SJCRH30 (cell line): ENCODE data around the gene FHIT. TPM values are rescaled to one million over a fixed set of nuclear protein-coding genes. Genes with fewer than 3 reads are reported as not detected.

Experiments used
- DNase-seq, 2 experiments: peaks; one replicate each; pipeline ENCODE4 v3.0.0-alpha.2; 2015 to 2020
- H3K27ac ChIP-seq: fragments of 250-450 bp; sonication (Bioruptor Pico); 2 replicates; pipeline ENCODE4 v1.5.1; 2020; ENCODE audit warnings: mild to moderate bottlenecking, moderate library complexity
- H3K27me3 ChIP-seq: fragments of 250-450 bp; sonication (Bioruptor Pico); 2 replicates; pipeline ENCODE4 v1.5.1; 2020; ENCODE audit warnings: mild to moderate bottlenecking, moderate library complexity
- H3K36me3 ChIP-seq: fragments of 250-450 bp; sonication (Bioruptor Pico); 2 replicates; pipeline ENCODE4 v1.5.1; 2020; ENCODE audit warnings: mild to moderate bottlenecking, moderate library complexity
- H3K4me1 ChIP-seq: fragments of 250-450 bp; sonication (Bioruptor Pico); 2 replicates; pipeline ENCODE4 v1.5.1; 2020; ENCODE audit warnings: mild to moderate bottlenecking, moderate library complexity
- H3K4me3 ChIP-seq: fragments of 250-450 bp; sonication (Bioruptor Pico); 2 replicates; pipeline ENCODE4 v1.5.1; 2020; ENCODE audit warnings: mild to moderate bottlenecking, moderate library complexity
- H3K9me3 ChIP-seq: fragments of 250-450 bp; sonication (Bioruptor Pico); replicated peaks from 2 replicates; pipeline ENCODE4 v1.5.1; 2020; ENCODE audit warnings: mild to moderate bottlenecking, moderate library complexity
- total RNA-seq: library from RNA; depleted of rRNA; stranded (reverse); fragments of >200 nt; shearing (Covaris generic); gene quantifications from 2 replicates; pipeline ENCODE4 v1.2.3, GENCODE V29; 2014

Gene FHIT
- total RNA-seq, 1 experiment from 2014 or later, result 2.2 TPM

DNA sequence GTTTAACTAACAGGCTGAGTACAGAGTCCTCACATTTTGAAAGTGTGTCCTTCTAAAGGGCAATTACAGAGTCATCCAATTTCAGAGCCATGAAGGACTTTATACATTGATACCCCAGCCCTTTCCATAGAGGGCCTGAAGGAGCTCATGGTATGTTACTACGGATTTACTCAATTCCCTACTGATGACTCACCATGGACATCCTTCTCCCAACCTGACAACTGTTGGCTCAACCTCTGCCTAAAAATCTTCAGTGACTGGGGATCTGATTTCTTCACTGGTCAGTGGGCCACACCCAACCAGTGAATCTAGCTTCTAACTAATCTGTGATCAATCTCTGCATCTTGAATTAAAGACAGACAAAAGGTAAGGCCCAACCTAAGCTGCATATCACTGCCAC, 1238.0 kb downstream of the FHIT start:
- DNase-seq, result peak; percentile 2 to 22
- Histone ChIP-seq H3K27me3 (no peaks in the 10 kb centered on the region), H3K27ac (no peak overlapping the region), H3K36me3 (no peaks in the 10 kb centered on the region), H3K4me1 (peaks cover 2% of the 10 kb centered on the region; the same call in 1 of the 2 replicates), H3K4me3 (no peak overlapping the region), H3K9me3 (no peaks in the 10 kb centered on the region)

DNA sequence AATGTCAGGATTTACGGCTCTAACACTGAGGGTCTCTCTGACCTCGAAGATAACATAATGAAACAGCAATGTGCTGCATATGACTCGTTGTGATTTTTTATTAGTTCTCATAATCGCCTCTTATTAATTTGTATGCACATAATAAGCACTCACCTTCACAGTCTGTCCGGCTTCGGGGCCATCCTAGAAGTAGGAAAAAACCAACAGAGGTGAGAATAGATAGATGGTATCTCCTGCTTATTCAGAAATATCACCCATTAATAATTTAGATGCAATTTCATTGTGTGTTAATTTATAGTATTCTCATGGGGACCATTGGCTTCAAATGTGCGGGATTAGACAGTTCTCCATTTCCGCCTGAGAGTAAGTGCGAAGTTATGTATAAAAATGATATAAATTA, 1240.0 kb downstream of the FHIT start:
- Histone ChIP-seq H3K4me3 (no peak overlapping the region), H3K9me3 (no peaks in the 10 kb centered on the region), H3K27me3 (no peaks in the 10 kb centered on the region), H3K27ac (no peak overlapping the region), H3K4me1 (peaks cover 2% of the 10 kb centered on the region; the same call in 1 of the 2 replicates), H3K36me3 (no peaks in the 10 kb centered on the region)
- no peak for DNase-seq

DNA sequence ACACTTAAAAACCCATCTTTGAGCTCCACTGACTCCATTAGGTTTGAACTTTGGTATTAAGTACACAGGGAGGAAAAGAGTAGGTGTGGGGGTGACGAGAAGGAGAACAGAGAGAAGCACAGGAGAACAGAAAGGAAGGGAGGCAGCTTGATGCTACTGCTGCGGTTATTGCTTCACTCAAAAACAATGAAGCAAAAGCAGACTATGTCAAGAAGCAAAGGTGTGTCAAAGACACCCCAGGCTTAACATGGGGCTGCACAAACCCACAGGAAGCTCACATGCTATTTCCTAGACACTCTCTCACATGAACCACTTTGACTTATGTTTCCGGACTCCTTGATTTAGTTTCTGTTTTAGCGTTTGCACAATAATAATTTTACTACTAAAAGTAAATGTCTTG, 1240.5 kb downstream of the FHIT start:
- H3K27me3 ChIP-seq, result no peaks in the 10 kb centered on the region
- no peaks in the 10 kb centered on the region for H3K9me3 ChIP-seq
- DNase-seq, result no peak
- no peaks in the 10 kb centered on the region for H3K36me3 ChIP-seq
- H3K4me3 ChIP-seq, result no peak overlapping the region
- H3K4me1 ChIP-seq, result peaks cover 2% of the 10 kb centered on the region; the same call in 1 of the 2 replicates
- no peak overlapping the region for H3K27ac ChIP-seq

DNA sequence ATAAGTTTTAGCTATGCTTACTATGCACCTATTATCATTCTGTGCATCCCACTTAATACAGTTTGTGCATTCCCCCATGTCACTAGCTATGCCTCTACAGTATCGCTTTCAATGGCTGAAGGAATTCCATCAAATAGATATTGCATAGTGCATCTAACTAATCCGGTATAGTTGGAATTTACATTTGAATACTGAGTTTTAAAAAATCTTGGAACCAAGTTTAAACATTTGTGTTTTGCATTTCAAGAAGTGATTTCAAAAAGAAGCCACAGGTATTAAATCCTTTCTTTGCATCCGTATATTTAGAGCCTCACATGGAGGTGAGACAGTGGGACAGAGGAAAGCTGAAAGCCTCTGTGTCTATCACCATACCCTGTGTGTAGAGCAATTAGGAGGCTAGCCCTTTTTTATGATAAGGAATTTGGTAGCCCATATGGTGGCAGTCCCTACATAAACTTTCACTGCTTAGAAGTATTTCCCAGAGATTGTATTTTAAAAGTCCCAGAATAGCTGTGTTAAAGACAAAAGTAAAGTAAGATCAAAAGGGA, 1241.2 kb downstream of the FHIT start:
- Histone ChIP-seq H3K27me3 (no peaks in the 10 kb centered on the region), H3K9me3 (no peaks in the 10 kb centered on the region), H3K4me1 (peaks cover 2% of the 10 kb centered on the region; the same call in 1 of the 2 replicates), H3K27ac (no peak overlapping the region), H3K4me3 (no peak overlapping the region), H3K36me3 (no peaks in the 10 kb centered on the region)
- DNase-seq, result no peak

DNA sequence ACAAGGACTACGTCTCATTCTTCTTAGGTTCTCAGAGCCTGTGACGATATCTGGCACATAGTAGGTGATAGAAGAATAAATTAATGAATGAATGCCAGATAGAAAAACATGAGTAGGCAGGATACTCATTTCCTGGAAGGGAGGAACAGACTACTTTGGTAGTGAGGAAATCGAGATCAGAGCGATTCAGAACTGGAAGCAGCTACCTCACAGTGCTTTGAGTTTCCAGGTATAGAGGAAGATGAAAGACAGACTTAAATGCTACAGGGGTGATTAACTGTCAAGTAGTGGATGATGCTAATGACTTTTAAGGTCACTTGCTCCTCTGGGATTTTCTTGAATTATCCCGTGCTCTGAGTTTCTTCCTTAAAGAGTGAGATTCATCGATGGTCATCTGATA, 1249.9 kb downstream of the FHIT start:
- no peak for DNase-seq
- no peaks in the 10 kb centered on the region for H3K36me3 ChIP-seq
- no peak overlapping the region for H3K27ac ChIP-seq

DNA sequence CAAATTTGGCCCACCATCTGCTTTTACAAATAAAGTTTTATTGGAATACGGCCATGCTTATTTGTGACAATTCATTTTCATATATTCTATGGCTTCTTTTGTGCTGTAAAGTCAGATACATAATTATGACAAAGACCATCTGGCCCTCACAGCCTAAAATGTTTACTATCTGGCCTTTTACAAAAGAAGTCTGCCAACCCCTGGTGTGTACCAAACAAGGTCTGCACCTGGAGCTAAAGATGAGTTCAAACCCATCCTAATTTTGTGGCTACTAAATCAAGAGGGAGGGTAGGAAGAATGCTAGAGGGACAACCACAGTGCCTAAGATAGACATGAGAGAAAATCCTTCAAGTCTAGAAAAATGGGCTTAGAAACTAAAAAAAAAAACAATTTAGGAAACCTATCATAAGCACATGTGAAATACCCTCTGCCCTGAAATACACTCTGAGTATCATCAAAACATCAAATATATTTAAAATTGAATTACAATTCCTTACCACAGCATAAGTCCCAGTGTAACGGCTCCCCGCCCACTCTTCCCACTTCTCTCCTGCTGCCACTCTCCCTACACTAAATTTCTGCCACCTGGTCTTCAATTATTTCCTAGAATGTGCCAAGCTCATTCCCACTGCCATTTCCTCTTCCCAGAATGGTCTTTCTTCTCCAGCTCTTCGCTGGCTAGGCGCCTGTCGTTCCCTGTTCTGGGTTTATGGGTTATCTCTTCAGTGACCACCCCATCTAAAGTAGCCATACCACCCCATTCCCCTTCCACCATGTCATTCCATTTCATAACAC, 1250.7 kb downstream of the FHIT start:
- Histone ChIP-seq H3K4me3 (no peak overlapping the region), H3K27me3 (no peaks in the 10 kb centered on the region), H3K9me3 (no peaks in the 10 kb centered on the region), H3K4me1 (no peaks in the 10 kb centered on the region), H3K27ac (no peak overlapping the region), H3K36me3 (no peaks in the 10 kb centered on the region)
- no peak for DNase-seq

More for the DNA sequence above, 1249.9 kb downstream of the FHIT start:
- Histone ChIP-seq H3K4me3 (no peak overlapping the region), H3K4me1 (no peaks in the 10 kb centered on the region), H3K27me3 (no peaks in the 10 kb centered on the region), H3K9me3 (no peaks in the 10 kb centered on the region)

DNA sequence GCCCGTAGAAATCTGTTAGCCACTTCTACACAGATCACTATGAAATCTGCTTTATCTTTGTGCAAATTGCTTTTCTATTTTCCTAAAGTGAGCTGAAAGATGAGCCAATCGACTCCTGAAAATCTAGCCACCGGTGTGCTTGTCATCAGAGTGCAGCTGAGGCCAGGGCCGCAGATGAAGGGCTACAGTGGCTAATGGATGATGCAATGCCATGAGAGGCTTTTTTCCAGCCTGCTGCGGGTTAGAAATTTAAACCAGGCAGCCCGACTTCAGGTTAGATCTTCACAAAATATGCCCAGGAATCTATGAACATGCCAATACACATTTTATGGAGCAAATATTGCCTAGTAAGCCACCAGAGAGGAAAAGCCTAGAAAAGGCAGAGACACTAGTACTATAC, 1253.2 kb downstream of the FHIT start:
- H3K27me3 ChIP-seq, result no peaks in the 10 kb centered on the region
- H3K27ac ChIP-seq, result no peak overlapping the region
- H3K4me1 ChIP-seq, result no peaks in the 10 kb centered on the region
- no peaks in the 10 kb centered on the region for H3K36me3 ChIP-seq
- DNase-seq, result no peak
- H3K4me3 ChIP-seq, result no peak overlapping the region
- no peaks in the 10 kb centered on the region for H3K9me3 ChIP-seq

DNA sequence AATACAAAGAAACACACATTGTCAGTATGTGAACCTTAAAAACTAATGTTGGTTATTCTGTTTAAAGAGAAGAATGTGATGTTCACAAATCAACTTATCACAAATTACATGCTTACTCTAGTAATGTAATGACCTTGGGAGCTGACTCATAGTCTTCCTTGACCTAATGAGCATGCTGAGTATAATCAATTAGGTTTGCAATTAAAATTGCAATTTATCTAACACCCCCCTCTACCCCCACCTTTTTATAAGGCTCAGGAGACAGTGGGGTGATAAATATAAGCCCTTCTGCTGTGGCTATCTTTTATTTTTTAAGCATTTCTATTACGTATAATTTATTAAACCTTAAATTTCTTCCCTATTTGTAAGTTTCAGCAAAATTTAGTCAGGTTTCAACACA, 1253.7 kb downstream of the FHIT start:
- DNase-seq, result no peak
- no peaks in the 10 kb centered on the region for H3K27me3 ChIP-seq

DNA sequence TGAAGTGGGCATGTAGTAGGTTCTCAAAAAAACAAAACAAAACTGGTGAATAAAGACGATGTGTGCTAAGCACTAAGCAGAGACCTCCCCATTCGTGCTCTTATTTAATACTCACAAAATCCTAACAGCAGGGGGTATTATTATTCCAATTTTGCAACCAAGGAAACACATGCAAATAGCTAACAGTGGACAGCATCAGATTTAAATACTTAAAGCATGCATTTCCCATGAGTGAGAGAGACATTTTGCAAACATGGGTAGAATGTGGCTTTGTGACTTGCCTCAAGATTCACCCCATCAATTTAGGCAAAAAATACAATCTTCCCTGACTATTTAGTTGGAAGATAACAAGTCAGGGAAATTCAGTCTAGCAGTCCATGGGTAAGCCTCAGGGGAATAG, 1255.2 kb downstream of the FHIT start:
- no peaks in the 10 kb centered on the region for H3K9me3 ChIP-seq
- no peaks in the 10 kb centered on the region for H3K27me3 ChIP-seq
- H3K27ac ChIP-seq, result no peak overlapping the region
- H3K4me3 ChIP-seq, result no peak overlapping the region
- no peaks in the 10 kb centered on the region for H3K4me1 ChIP-seq
- no peak for DNase-seq
- no peaks in the 10 kb centered on the region for H3K36me3 ChIP-seq

More for the DNA sequence above, 1253.7 kb downstream of the FHIT start:
- H3K9me3 ChIP-seq, result no peaks in the 10 kb centered on the region
- no peaks in the 10 kb centered on the region for H3K36me3 ChIP-seq
- H3K4me1 ChIP-seq, result no peaks in the 10 kb centered on the region
- H3K27ac ChIP-seq, result no peak overlapping the region
- H3K4me3 ChIP-seq, result no peak overlapping the region

DNA sequence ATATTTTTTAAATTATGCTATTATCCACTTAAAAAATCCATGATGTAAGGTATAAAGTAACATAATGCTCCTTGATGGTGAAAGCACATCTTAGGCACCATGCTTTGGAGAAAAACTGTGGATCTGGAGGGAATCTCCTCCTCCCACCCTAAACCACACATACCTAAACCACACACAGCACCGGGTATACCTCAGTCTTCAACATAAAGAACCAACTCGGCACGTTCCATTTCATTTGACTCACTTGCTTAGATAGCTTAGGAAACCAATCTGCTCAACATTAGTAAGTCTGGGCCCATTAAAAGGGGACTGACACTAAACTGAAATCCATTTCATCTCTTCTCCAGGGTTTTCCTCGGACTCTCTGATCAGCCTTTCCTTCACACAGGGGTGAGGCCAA, 1255.7 kb downstream of the FHIT start:
- Histone ChIP-seq H3K4me1 (no peaks in the 10 kb centered on the region), H3K27me3 (no peaks in the 10 kb centered on the region), H3K27ac (no peak overlapping the region), H3K4me3 (no peak overlapping the region), H3K9me3 (no peaks in the 10 kb centered on the region), H3K36me3 (no peaks in the 10 kb centered on the region)
- DNase-seq, result no peak

DNA sequence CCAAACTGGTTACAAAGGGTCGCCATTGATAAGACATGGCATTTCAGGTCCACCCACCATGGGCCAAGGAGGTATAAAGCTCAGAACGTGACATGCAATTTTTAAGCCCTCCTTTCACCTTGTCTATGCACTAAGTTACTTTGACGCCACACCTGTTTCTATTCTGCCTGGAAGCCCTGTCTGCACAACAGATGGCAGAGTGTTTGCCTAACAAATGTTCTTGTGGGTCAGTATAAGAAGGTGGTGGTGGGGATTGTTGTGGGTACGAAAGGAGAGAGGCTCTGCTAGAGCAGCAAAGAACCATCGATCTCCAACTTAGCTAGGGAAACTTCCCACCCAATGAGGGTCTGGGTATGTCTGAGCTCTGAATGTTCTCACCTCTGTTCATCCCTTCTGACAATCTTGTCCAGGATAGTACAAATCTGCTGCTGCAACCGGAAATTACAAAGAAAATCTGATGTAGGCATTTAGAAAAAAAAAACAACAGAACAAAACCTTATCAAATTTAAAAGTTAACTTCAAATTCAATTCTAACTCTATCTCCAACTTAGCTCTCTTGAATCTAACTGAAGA, 1256.4 kb downstream of the FHIT start:
- no peak overlapping the region for H3K4me3 ChIP-seq
- no peaks in the 10 kb centered on the region for H3K27me3 ChIP-seq
- H3K9me3 ChIP-seq, result no peaks in the 10 kb centered on the region
- DNase-seq, result no peak
- H3K27ac ChIP-seq, result no peak overlapping the region
- H3K4me1 ChIP-seq, result no peaks in the 10 kb centered on the region
- H3K36me3 ChIP-seq, result no peaks in the 10 kb centered on the region

DNA sequence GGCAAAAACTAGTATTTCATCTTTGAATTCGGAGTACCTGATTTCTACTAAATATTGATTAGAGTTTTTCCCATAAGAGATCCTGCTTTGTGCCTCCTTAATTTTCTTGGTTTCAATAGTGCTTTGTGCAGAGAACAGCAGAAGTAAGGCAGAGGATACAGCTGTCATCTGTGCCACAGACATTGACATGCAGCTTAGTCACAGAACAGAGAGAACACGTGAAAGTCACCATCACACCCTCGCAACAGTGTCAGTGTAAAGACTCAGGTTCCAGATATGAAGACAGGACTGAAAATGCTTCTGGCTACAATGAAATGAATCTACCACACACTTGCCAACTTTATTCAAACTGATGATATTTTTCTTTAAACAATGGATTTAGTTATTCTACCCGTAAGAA, 1258.7 kb downstream of the FHIT start:
- H3K27ac ChIP-seq, result no peak overlapping the region
- no peak for DNase-seq
- no peaks in the 10 kb centered on the region for H3K36me3 ChIP-seq

DNA sequence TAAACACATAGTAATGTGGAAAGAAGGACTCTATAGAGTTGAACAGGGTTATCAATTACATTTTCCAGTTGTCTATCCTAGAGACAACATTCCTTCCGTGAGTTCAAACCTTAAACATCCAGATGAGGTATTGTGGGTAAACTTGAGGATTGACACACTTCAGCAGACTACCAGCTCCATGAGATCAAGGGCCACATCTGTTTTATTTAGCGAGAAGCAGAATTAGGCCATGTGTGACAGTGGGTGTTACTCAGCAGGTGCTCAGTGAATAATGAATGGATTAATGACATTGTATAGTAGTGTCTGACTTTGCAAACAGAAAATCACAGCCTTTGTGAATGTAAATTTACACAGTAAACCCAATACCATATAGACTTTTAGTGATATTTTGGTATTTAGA, 1260.3 kb downstream of the FHIT start:
- no peak overlapping the region for H3K27ac ChIP-seq
- H3K36me3 ChIP-seq, result no peaks in the 10 kb centered on the region
- no peaks in the 10 kb centered on the region for H3K4me1 ChIP-seq
- no peaks in the 10 kb centered on the region for H3K27me3 ChIP-seq
- H3K4me3 ChIP-seq, result no peak overlapping the region
- H3K9me3 ChIP-seq, result no peaks in the 10 kb centered on the region
- DNase-seq, result no peak

More for the DNA sequence above, 1258.7 kb downstream of the FHIT start:
- Histone ChIP-seq H3K27me3 (no peaks in the 10 kb centered on the region), H3K9me3 (no peaks in the 10 kb centered on the region), H3K4me1 (no peaks in the 10 kb centered on the region), H3K4me3 (no peak overlapping the region)

DNA sequence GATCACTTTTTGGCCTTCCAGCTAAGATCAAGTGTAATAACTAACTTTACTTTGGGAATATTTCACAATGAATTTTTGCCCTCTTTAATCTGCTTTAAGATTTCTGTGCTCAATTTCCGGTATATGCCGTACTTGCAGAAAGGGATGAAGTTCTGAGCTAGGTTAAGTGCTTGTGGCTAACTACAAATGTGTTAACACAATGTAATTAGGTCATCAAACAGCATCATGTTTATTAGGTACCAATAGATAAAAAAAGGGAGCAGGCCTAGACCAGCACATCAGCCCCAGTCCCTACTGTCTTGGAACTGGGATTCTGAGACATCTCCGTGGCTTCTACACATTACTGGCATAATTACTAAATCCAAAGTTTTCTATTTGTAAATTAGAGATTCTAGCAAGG, 1268.7 kb downstream of the FHIT start:
- Histone ChIP-seq H3K27me3 (no peaks in the 10 kb centered on the region), H3K4me3 (no peak overlapping the region), H3K4me1 (no peaks in the 10 kb centered on the region), H3K36me3 (no peaks in the 10 kb centered on the region), H3K27ac (no peak overlapping the region), H3K9me3 (no peaks in the 10 kb centered on the region)
- no peak for DNase-seq

DNA sequence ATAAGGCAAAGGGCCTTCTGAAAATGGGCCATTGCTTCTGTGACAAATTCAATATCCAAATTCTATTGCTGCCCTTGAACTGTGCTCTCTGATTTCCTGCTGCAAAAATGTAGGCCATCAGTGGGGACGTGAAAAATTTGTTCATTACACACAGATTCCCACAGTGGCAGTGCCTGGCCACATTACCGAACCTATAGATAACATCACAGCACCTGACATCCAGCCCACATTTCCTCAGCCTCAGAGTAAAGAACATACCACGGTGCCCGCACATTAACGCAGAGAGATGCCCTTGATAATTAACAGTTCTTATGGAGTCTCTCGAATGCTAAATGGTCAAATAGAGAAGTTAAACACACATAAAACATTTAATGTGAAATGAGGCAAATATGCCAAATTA, 1269.9 kb downstream of the FHIT start:
- Histone ChIP-seq H3K9me3 (no peaks in the 10 kb centered on the region), H3K36me3 (no peaks in the 10 kb centered on the region), H3K4me1 (no peaks in the 10 kb centered on the region), H3K4me3 (no peak overlapping the region), H3K27ac (no peak overlapping the region), H3K27me3 (no peaks in the 10 kb centered on the region)
- DNase-seq, result no peak
